Middle frontal gyrus (tissue), 1 donor: Measurements from ENCODE around the gene PCYT2.

Experiments used
- DNase-seq: peaks from one replicate; pipeline ENCODE4 v3.0.0-alpha.2; 2015; ENCODE audit warnings: low spot score; ENCODE audit errors: extremely low spot score

The PCYT2 gene

GRCh38 chr17:81877569-81877968, 33.6 kb downstream of the PCYT2 start:
- no peak for DNase-seq

GRCh38 chr17:81871387-81872230, 39.6 kb downstream of the PCYT2 start:
- DNase-seq: peak; percentile 81

GRCh38 chr17:81870981-81871386, 40.2 kb downstream of the PCYT2 start, which contains the start of gene ARHGDIA:
TSS of gene ARHGDIA (minus strand) at chr17:81871337. CDS start at chr17:81869930, 1,407 bp downstream.
- DNase-seq: no peak

DNA sequence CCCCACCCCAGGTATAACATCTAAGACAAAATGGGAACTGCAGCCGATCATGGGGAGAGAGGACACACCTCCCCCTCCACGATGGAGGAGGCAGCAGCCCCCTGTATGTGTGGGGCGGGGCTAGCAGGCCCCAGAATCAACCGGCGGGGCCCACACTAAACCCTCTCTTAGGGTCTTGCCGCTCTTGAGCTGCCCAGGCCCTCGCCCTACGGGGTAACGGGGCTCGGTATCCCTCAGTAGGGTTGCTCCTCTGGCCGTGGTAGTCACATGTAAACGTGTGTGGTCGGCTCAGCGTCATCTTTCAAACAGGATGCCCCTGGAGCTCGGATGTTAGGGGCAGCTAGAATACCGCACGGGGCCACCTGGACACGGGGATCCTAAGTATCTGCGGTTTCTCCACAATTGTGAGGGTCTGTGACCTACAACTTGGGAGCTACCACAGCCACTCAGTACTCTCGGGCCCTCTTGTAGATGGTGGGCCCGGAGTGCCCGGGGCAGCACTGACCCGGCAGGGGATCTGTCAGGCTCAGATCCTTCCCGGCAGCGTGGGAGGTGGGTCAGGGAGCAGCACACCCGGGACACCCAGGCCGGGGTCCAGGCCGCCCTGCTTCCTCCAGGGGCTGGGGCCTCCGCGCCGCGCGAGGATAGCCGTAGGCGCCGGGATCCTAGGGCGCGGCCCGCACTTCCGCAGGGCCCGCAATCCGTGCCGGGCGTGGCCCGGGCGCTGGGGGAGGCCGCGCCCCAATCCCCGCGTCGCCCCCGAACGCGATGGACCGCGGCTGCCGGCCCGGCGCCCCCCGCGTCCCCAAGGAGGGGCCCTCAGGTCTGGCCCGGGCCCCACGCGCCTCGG, 40.8 kb downstream of the PCYT2 start:
- DNase-seq: no peak

DNA sequence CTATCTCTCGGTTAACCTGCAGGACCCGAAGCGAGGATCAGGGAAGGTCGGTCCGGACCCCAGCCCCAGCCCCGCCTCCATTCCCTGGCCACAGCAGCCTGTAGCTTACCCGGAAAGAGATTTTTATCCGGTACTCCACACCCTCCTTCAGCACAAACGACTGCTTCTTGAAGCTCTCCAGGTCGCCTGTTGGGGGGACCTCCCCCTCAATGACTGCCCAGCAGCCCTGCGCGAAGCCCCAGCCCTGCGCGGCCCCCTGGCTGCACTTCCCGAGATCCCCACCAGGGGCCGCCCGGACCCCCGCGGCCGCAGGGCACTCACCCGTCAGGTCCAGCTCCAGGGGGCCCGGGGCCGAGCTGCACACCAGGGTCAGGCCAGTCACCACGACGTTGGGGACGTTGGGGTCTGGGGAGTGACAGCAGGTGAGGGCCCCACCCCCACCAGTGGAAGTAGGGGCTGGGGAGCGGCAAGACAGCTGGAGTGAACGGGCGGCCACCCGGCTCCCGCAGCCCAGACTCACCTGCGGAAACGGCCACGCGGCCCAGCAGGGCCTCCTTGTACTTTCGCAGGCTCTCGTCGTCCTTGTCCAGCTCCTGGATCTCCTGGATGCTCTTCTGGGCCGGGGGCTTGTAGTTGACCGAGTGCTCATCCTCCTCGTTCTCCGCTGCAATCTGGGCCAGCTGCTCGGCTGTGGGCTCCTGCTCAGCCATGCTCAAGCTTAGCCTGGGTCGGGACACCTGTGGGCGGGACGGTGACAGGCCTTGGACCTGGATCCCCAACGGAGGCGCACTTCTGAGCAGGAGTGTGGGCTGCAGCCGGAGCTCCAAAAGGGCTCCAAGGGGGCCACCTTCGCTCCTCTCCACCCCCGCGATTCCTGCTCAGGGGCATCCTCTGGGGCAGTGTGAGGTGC, 41.7 kb downstream of the PCYT2 start:
- DNase-seq: no peak

DNA sequence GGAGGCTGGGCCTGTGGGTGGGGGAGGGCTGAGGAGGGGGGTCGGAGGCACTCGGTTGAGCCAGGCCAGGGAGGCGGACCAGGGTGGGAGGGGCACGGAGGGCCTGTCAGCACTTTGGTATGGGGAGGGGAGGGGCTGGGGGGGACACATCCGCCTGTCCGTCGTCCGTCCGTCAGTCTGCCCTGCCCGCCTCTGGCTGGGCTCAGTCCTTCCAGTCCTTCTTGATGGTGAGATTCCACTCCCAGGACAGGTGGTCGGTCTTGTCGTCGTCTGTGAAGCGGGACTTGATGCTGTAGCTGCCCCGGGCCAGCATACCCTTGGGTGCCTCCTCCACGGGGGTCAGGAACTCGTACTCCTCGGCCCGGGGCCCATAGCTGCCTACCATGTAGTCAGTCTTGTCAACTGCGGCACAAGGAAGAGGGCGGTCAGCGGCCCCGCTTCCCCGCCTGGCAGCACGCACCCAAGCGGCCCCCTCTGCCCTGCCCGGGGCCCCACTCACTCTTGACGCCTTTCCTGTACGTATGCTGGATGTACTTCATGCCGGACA, 42.5 kb downstream of the PCYT2 start:
- no peak for DNase-seq

GRCh38 chr17:81867991-81868673, 43.1 kb downstream of the PCYT2 start:
- DNase-seq: no peak

DNA sequence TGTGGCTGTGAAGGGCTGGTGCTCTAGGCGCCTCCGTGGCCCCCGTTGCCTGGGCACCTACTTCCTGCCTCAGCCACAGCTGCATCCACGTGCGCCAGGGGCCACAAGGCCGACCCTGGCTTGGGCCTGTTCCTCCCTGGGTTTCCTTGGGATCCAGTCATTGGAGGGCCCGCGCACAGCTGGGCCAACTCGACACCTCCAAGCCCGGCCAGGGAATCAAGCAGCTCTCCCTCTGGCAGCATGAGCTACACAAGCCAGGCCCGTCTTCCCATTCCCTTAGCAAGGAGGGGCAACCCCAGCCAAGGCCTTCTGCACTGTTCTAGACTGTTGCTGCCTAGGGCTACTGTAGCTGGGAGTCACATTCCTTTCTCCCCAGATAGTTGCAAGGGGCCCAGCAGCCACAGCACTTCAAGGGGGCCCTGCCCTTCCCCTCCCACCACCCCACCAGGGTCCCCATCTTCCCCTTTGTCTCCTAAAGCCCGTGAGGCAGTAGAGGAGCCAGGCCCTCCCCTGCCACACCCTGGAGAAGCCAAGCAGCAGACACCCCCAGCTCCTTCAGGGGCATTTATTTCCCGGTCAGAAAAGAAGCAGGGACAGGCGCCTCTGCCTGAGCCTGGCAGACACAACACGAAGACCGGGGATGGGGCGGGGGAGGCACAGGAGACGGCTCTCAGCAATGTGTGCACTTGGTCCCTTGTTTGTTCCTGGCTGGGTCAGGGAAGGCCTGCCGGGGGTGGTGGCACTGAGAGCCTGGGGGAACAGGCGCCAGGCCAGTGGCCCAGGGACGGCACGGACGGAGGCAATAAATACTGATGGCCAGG, 43.8 kb downstream of the PCYT2 start:
- no peak for DNase-seq

DNA sequence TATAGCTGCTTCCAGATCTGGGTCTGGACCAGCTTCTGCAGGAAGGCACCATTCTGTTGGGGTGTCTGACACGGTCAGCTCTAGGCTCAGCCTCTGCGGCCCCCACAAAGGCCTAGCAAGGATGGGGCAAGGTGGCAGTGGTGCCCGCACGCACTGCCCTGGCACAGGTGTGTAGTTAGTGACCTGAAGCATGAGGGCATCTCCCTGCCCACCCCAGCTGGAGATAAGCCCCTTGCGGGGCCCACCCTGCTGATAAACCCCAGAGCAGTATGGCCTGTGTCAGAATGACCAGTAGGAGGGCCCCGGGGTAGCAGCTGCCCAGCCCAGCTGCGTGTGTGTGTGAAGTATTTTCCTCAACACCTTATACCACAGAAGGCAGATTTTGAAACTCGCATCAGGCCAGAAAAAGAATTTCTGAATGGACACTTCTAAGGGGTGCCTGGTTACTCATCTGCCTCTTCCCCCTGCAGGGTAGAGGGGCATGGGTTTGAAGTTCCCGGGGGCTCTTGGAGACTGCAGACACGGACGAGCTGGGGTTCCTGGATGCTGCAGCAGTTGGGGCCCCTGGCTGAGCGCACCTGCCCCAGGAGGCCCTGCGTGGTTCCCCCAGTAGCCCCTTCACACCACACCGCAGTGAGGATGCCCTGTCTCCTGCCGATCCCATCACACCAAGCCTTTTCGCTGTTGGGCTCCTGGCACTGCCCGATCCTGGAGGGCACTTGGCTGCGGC, 44.6 kb downstream of the PCYT2 start:
- DNase-seq: no peak

DNA sequence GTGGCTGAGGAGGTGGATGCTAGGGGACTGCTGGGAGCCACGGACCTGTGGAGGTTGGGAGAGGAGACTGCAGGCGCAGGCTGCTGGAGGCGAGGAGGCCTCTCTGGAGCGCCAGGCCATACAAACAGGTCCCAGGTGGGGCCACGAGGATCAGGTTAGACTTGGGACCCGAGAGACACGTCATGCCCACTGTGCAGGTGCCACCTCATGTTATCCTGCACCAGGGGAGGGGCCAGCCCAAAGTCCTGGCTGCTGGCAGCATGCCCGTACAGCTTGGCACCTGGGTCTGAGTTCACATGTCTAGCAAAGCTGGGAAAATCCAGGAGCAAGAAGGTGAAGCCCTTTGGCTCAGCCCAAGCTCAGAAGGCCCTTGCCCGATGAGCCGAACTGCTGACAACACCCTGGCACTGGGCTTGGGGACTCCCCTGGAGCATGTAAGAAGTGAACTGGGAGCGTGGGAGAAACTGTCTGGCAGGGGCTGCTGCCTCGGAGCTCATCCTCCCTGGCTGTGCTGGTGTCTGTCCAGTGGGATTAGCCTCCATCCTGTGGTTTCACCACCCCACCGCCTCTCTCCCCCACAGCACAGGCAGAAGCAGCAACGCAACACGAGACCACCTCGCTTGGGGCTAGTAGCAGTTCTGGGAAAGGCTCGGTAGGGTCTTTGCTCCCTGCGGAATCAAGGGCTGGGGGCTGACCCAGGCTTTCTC, 45.3 kb downstream of the PCYT2 start:
- no peak for DNase-seq

DNA sequence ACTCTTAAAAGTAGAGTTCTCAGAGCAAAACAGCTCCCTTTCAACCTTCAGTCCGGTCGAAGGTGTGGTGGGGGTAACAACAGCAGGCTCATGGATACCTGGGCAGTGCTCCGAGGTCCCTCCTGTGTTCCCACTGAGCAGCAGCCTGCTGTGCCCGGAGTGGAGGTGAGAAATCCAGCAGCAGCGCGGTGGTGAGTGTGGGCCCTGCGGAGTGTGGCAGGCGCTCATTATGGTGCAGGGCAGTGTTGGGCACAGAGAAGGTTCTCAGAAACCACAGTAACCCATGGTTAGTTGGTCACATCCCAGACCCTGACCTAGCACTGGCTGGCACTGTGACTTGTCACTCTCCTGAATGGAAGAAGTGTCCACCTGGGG, 45.9 kb downstream of the PCYT2 start:
- DNase-seq: no peak

DNA sequence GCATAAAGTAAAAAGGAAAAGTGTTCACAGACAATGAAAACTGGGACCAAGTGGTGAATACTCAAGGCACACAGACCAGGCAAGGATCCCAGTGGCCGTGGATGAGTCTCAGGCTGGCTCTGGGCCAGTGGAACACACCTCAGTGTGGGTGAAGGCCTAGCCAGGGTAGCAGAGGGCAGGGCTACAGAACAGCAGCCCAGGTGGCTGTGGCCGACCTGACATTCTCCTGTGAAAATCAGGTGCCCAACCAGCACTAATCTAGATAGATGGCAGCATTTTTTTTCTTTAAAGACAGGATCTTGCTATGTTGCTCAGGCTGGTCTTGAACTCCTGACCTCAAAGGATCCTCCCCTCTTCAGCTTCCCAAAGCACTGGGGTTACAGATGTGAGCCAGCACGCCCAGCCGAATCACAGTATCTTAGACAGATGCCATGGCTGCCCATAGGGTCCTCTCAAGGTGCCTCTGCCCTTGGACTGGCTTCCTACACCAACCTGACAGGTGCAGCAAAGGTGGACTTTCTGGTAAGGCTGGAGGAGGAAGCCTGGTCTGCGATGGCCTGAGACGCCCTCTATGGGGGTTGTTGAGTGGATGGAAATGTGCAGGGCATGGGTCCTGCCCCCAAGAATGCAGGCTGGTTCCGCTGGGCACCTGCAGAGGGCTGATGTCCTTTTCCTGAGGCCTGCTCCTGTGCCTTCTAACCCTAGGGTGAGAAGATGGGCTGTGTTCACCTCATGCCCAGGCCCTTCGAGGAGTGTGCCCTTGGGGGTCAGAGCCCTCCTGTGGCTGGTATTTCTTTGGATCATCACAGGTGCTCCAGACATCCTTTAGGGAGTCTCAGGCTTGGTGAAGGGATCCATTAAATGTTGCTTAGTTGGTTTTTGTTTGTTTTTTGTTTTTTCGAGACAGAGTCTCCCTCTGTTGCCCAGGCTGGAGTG, 47.1 kb downstream of the PCYT2 start:
- no peak for DNase-seq

DNA sequence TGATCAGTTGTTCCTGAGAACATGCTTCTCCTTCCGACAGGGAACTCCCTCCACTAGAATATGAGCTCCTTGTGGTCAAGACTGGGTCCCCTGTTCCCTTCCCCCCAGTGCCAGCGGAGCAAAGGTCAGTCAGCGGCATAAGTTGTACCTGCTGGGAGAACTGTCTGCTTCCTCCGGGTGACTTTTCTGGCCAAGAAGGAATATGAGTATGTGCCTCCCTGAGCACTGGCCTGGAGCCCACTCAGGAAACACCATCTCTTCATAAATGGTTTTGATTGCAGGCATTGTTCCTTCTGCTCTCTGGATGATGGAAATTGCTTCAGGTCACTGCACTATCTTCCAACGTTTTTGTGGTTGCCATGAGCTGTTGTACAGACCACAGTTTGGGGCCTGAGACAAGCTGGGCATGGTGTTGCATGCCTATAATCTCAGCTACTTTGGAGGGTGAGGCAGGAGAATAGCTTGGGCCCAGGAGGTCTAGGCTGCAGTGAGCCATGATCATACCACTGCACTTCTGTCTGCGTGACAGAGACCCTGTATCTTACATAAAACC, 48.0 kb downstream of the PCYT2 start:
- DNase-seq: no peak

DNA sequence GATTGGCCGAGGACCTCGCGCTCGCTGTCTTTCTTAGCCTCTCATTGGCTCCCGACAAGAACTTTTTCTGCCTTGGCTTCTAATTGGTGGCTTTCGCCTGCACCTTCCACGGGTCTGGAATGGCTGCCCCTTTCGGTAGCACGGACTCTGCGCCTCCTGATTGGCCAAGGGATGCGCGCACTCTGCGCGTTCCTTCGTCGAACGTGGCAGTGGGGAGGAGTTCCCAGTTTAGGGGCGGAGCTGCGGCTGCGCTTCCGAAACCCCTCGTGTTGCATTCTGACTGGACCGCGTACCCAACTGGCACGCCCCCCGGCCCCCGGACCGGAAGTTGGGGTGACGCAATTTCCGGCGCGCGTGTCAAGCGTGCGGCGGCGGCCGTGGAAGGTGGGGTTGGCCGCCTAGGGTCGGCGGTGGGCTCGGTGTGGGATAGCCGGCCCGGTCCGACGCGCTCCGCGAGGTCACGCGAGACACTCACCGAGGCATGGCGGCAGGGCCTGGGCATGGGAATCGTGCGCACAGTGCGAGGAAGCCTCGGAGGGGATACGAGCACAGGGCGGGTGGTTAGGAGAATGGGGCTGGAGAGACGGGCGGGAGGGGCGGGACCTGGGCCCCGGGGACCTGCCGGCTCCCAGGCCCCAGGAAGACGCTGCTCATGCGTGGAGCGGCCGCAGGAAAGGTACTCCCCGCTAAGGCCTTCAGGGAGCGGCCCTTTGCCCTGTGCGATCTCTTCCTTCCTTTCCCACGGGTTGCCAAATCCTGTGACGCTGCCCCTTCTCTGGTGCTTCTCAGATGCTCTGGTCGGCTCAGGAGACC, 50.2 kb downstream of the PCYT2 start:
- DNase-seq: peak; percentile 100

- DNase-seq: no peak
Measured at GRCh38 chr17:81859906-81860755, 51.1 kb downstream of the PCYT2 start, which contains the start of gene P4HB. TSS of gene P4HB (minus strand) at chr17:81860535. CDS start at chr17:81860471, 64 bp downstream.
